ENCODE results near the gene NLGN1.

Gene NLGN1

DNA sequence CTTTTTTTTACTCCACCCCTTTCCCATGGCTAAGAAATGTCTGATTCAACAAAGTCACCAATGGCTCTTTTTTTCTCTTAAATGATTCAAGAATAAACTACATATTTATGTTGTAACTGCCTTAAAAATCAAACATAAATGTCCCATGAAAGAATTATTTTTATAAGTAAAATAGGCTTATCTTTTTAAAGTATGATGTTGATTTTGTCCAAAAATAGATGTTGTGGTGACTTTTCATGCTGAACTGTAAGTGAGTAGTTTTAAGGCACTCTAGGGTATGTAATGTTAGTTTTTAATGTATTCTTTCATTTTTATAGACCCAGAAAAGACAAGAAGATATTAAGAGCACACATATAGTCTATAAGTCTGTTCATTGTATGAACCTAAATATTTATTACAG, 594.9 kb downstream of the NLGN1 start:
- no peak for DNase-seq (ENCODE audit: low read depth)

GRCh38 chr3:173993299-173993698, 595.8 kb downstream of the NLGN1 start:
- DNase-seq (ENCODE audit: low read depth) = peak; percentile 57

DNA sequence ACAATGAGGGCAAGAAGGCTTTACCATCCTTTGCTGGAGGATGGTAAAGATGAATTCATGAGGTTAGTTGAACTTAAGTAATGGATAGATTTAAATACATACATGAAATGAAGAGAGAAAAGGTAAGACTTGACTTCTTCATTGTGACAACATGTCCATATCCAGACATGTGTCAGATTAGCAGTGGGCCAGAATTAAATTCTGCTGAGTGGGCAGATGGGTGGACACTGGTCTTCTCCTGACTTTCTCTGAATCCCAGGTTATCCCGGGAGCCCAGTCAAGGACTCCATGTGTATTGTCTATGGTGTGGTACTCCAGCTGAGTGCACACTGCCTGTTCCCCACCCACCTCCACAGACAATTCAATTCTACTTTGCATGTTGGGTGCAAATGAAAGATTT, 603.1 kb downstream of the NLGN1 start:
- DNase-seq (ENCODE audit: low read depth) = no peak

DNA sequence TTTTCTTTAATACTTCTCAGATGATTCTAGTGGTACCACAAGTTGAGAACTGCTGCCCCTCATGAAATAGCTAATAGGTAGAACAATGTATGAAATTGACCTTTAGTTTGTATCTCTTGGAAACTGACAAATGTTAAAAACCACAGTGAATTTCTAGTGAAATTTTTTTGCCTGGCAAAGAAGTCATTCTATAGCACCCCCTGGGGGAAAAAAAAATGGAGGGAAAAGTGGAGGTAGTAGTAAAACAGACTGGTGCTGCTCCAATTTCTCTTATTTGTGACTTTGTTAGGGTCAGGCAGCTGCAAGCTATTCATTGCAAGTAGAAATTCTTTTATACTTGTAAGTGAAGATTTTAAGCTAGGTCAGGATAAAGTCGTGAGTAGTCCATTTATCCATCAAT, 605.0 kb downstream of the NLGN1 start:
- no peak for DNase-seq (ENCODE audit: low read depth)

DNA sequence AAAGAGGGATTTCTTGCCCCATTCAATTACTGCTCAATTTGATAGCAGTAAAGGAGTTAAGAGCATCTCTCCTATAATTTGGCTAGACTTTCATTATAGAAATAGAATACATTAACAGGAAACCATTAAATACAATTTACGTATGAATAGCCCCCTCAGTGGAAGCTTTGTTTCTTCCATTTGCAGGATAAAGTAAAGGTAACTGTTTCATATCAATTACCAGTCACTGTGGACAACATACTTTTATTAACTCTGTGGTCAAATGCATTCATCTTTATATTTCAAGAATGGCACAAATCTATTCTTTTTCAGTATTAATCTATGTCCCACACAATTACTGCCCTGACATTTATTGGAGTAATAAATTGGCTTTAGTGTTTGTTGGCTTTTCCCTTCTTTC, 613.4 kb downstream of the NLGN1 start:
- DNase-seq (ENCODE audit: low read depth) = no peak

- DNase-seq (ENCODE audit: low read depth) = peak; percentile 56
Measured at GRCh38 chr3:174016186-174016585, 618.6 kb downstream of the NLGN1 start.

DNA sequence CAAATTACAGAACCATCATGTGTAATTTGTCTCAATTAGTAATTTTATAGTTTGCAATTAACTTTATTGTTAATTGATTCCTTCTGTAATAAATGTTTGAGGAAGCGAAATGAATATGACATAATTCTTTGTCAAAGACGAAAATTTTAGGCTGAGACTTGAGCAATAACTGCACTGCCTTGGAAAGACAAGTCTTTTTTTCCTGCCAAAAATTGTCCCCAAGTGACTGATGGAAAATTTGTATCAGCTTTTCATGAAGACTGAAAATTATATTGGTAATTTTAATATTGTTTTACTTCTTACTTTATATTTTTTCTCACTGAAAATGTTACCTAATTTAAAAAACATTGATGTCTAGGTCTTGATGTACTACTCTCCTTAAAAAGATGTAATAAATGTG, 622.6 kb downstream of the NLGN1 start:
- DNase-seq (ENCODE audit: low read depth) = no peak

GRCh38 chr3:174023421-174023820, 625.9 kb downstream of the NLGN1 start:
- DNase-seq (ENCODE audit: low read depth) = no peak

DNA sequence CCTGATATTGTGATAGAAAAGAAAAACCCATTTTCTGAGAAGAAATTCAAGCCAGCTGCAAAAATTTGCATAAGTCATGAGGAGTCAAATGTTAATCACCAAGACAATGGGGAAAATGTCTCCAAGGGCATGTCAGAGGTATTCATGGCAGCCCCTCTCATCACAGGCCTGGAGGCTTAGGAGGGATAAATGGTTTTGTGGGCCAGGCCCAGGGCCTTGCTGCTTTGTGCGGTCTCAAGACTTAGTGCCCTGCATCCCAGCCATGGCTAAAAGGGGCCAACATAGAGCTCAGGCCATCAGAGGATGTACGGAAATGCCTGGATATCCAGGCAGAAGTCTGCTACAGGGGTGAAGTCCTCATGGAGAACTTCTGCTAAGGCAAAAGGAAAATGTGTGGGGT, 631.1 kb downstream of the NLGN1 start:
- DNase-seq (ENCODE audit: low read depth) = no peak

DNA sequence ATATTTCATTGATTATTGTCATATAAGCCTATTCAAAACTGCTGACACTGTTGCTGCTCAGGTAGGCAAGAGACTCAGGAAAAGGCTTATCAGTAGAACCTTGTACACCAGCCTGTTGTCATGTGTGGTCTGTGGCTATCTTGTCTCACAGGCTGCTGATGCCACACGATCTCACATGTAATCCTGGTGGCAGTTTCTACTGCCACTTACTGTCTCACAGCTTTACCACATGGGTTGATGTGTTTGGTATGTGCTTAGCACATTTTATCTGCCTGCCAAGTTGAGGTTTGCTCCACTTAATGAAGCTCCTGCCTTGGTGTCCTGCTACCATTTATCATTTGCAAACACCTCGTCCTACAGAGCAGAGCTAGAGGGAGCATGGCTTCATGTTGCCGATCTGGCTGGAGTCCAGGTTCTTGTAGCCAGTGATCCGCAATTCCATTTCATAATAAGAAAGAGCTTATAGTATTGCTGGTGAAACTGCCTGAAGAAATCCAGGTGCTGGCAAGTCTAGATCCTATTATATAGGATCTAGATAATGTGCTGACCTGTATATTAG, 637.9 kb downstream of the NLGN1 start:
- DNase-seq (ENCODE audit: low read depth) = peak; percentile 2

- no peak for DNase-seq (ENCODE audit: low read depth)
Measured at GRCh38 chr3:174046311-174046710, 648.8 kb downstream of the NLGN1 start.

DNA sequence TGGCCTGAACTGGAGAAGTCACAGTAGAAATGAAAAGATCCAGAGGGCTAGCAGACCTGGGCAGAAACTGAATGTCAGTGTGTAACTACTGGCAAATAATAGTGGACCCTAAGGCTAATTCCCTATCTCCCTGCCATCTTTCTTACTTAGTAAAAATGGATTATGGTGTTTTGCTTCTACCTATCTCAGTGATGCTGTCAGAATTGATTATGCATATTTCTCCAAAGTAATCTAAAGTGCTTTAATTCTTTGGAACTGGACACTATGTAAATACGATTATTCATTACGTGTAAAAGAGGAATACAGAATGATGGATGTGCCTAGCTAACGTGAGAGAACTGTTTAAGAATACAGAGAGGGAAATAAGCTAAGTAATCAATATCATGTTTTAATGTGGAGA, 651.9 kb downstream of the NLGN1 start:
- DNase-seq (ENCODE audit: low read depth) = no peak

GRCh38 chr3:174051191-174051590, 653.6 kb downstream of the NLGN1 start:
- no peak for DNase-seq (ENCODE audit: low read depth)

GRCh38 chr3:174058804-174059203, 661.3 kb downstream of the NLGN1 start:
- no peak for DNase-seq (ENCODE audit: low read depth)

GRCh38 chr3:174060431-174060830, 662.9 kb downstream of the NLGN1 start:
- no peak for DNase-seq (ENCODE audit: low read depth)

DNA sequence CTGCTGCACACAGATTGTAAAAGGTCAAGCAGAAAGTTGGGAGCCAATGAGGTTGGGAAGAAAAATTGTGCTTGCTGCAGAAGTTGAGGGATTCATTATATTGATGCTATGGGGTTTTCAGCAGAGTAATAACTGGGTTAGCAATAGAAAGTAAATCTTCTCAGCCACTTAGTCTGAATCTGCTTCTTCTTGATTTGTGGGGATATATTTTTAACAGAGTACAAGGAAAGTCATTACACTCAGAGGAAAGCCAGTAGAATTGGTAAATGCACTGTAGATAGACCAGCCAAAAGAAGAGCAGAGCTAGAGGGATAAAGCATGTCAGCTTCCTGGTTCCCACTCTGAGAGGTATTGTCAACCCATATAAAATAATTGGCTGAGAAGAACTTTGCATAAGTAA, 663.6 kb downstream of the NLGN1 start:
- no peak for DNase-seq (ENCODE audit: low read depth)

- no peak for DNase-seq (ENCODE audit: low read depth)
Measured at GRCh38 chr3:174061731-174062130, 664.2 kb downstream of the NLGN1 start.

GRCh38 chr3:174062923-174063322, 665.4 kb downstream of the NLGN1 start:
- DNase-seq (ENCODE audit: low read depth) = no peak

DNA sequence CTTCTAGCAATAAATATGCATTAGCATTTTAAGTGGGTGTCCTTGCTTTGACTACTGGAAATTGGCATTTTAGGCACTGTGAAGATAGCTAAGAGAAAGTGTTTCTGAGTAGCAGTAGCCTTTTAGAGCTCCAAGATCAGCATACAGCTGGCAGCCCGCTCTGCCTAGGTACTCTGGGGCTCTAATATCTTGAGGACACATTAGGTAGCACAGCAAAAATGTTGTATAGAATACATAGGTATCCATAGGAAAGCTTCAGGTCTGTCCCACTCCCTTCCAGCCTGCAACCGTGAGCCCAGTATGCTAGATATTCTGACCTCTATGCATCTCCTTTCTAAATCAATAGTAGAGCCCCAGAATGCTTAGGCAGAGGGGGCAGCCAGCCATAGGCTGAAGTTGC, 670.5 kb downstream of the NLGN1 start:
- no peak for DNase-seq (ENCODE audit: low read depth)

DNA sequence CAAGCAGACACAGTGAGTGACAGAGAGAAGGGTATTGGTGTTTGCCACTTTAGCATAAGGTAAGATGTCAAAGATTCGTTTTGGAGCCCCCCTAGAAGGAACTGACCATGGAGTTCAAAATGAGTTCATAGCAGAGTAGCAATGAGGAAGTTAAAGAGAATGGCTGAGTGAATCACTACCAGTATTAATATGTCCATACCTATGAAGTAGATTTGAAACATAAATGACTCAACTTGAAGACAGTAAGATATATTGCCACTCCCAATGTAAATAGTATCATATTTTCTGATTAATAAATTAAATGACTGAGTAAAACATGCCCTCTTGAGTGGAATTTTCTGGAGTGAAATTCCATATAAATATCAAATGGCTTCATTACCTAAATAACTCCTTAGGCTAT, 675.1 kb downstream of the NLGN1 start:
- no peak for DNase-seq (ENCODE audit: low read depth)

- DNase-seq (ENCODE audit: low read depth) = no peak
Measured at GRCh38 chr3:174083706-174084105, 686.2 kb downstream of the NLGN1 start.

GRCh38 chr3:174089592-174089991, 692.0 kb downstream of the NLGN1 start:
- no peak for DNase-seq (ENCODE audit: low read depth)

- no peak for DNase-seq (ENCODE audit: low read depth)
Measured at GRCh38 chr3:174094669-174095068, 697.1 kb downstream of the NLGN1 start.

DNA sequence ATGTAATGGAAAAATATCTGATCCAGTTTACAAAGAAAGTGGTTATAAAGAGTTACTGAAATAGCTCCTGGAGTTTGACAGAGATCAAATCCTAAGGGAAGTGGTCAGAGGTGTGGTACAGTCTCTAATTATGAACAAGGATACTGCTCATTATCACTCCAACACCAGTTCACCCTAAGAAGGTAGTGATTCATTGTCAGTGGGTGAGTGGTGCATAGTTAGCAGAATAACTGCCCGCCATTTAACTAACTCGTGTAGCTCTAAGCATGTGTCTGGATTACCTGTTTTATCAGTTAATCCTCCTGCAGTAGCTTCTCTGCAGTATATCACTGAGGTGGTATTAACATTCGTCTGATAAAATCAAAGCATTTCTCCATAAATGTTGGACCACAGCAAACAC, 700.1 kb downstream of the NLGN1 start:
- DNase-seq (ENCODE audit: low read depth) = no peak

- DNase-seq (ENCODE audit: low read depth) = no peak
Measured at GRCh38 chr3:174098746-174099145, 701.2 kb downstream of the NLGN1 start.
